ENCODE data around the gene RBPJ.

Gene RBPJ

GRCh38 chr4:26319467-26319948, 1.3 kb upstream of the RBPJ start:
- Histone ChIP-seq H3K4me3 (ENCODE audit: insufficient read depth, low read depth, low read length, poor library complexity, severe bottlenecking) (peak overlapping the region; percentile 90), H3K9me3 (ENCODE audit: control insufficient read depth, low read length) (no peaks in the 10 kb centered on the region), H3K27ac (ENCODE audit: insufficient read depth, low read length, poor library complexity, severe bottlenecking) (peak overlapping the region; percentile 97), H3K36me3 (ENCODE audit: control insufficient read depth, insufficient read depth, low read length) (no peaks in the 10 kb centered on the region), H3K4me1 (ENCODE audit: control insufficient read depth, insufficient read depth, low read length, poor library complexity, severe bottlenecking) (peaks cover 17% of the 10 kb centered on the region), H3K27me3 (replicated peaks; ENCODE audit: control insufficient read depth, insufficient read depth, low read length, poor library complexity, severe bottlenecking) (no peaks in the 10 kb centered on the region)
- DNase-seq, result peak; percentile 95 to 98 (median 95)

- Histone ChIP-seq H3K4me3 (ENCODE audit: insufficient read depth, low read depth, low read length, poor library complexity, severe bottlenecking) (peak overlapping the region; percentile 90), H3K27me3 (replicated peaks; ENCODE audit: control insufficient read depth, insufficient read depth, low read length, poor library complexity, severe bottlenecking) (no peaks in the 10 kb centered on the region), H3K9me3 (ENCODE audit: control insufficient read depth, low read length) (no peaks in the 10 kb centered on the region), H3K36me3 (ENCODE audit: control insufficient read depth, insufficient read depth, low read length) (no peaks in the 10 kb centered on the region), H3K4me1 (ENCODE audit: control insufficient read depth, insufficient read depth, low read length, poor library complexity, severe bottlenecking) (peaks cover 17% of the 10 kb centered on the region), H3K27ac (ENCODE audit: insufficient read depth, low read length, poor library complexity, severe bottlenecking) (peak overlapping the region; percentile 97)
- peak in 1 of 3 donors; percentile 19 for DNase-seq
Measured at GRCh38 chr4:26319949-26320537, 771 bp upstream of the RBPJ start.

- no peaks in the 10 kb centered on the region for H3K9me3 ChIP-seq (ENCODE audit: control insufficient read depth, low read length)
- H3K27ac ChIP-seq (ENCODE audit: insufficient read depth, low read length, poor library complexity, severe bottlenecking), result peak overlapping the region; percentile 78
- peak overlapping the region; percentile 90 for H3K4me3 ChIP-seq (ENCODE audit: insufficient read depth, low read depth, low read length, poor library complexity, severe bottlenecking)
- peaks cover 17% of the 10 kb centered on the region for H3K4me1 ChIP-seq (ENCODE audit: control insufficient read depth, insufficient read depth, low read length, poor library complexity, severe bottlenecking)
- DNase-seq, result peak in 1 of 3 donors; percentile 8
- no peaks in the 10 kb centered on the region for H3K27me3 ChIP-seq (replicated peaks; ENCODE audit: control insufficient read depth, insufficient read depth, low read length, poor library complexity, severe bottlenecking)
- H3K36me3 ChIP-seq (ENCODE audit: control insufficient read depth, insufficient read depth, low read length), result no peaks in the 10 kb centered on the region
Measured at GRCh38 chr4:26321373-26322221, 783 bp downstream of the RBPJ start.

- Histone ChIP-seq H3K9me3 (ENCODE audit: control insufficient read depth, low read length) (no peaks in the 10 kb centered on the region), H3K4me3 (ENCODE audit: insufficient read depth, low read depth, low read length, poor library complexity, severe bottlenecking) (peak overlapping the region; percentile 90), H3K27ac (ENCODE audit: insufficient read depth, low read length, poor library complexity, severe bottlenecking) (peak overlapping the region; percentile 78), H3K4me1 (ENCODE audit: control insufficient read depth, insufficient read depth, low read length, poor library complexity, severe bottlenecking) (peaks cover 17% of the 10 kb centered on the region), H3K36me3 (ENCODE audit: control insufficient read depth, insufficient read depth, low read length) (no peaks in the 10 kb centered on the region), H3K27me3 (replicated peaks; ENCODE audit: control insufficient read depth, insufficient read depth, low read length, poor library complexity, severe bottlenecking) (no peaks in the 10 kb centered on the region)
- no peak for DNase-seq
Measured at GRCh38 chr4:26322346-26322745, 1.5 kb downstream of the RBPJ start.

- no peaks in the 10 kb centered on the region for H3K36me3 ChIP-seq (ENCODE audit: control insufficient read depth, insufficient read depth, low read length)
- H3K27me3 ChIP-seq (replicated peaks; ENCODE audit: control insufficient read depth, insufficient read depth, low read length, poor library complexity, severe bottlenecking), result no peaks in the 10 kb centered on the region
- H3K4me3 ChIP-seq (ENCODE audit: insufficient read depth, low read depth, low read length, poor library complexity, severe bottlenecking), result no peak overlapping the region
- no peak overlapping the region for H3K27ac ChIP-seq (ENCODE audit: insufficient read depth, low read length, poor library complexity, severe bottlenecking)
- H3K9me3 ChIP-seq (ENCODE audit: control insufficient read depth, low read length), result no peaks in the 10 kb centered on the region
- H3K4me1 ChIP-seq (ENCODE audit: control insufficient read depth, insufficient read depth, low read length, poor library complexity, severe bottlenecking), result peaks cover 17% of the 10 kb centered on the region
- DNase-seq, result no peak
Measured at GRCh38 chr4:26323821-26324220, 3.0 kb downstream of the RBPJ start.

- DNase-seq, result no peak
- H3K4me3 ChIP-seq (ENCODE audit: insufficient read depth, low read depth, low read length, poor library complexity, severe bottlenecking), result no peak overlapping the region
Measured at GRCh38 chr4:26325191-26325590, 4.4 kb downstream of the RBPJ start.

GRCh38 chr4:26326791-26327190, 6.0 kb downstream of the RBPJ start:
- H3K27ac ChIP-seq (ENCODE audit: insufficient read depth, low read length, poor library complexity, severe bottlenecking), result no peak overlapping the region
- peaks cover 14% of the 10 kb centered on the region for H3K4me1 ChIP-seq (ENCODE audit: control insufficient read depth, insufficient read depth, low read length, poor library complexity, severe bottlenecking)
- H3K4me3 ChIP-seq (ENCODE audit: insufficient read depth, low read depth, low read length, poor library complexity, severe bottlenecking), result no peak overlapping the region
- no peak for DNase-seq
- H3K36me3 ChIP-seq (ENCODE audit: control insufficient read depth, insufficient read depth, low read length), result no peaks in the 10 kb centered on the region
- H3K27me3 ChIP-seq (replicated peaks; ENCODE audit: control insufficient read depth, insufficient read depth, low read length, poor library complexity, severe bottlenecking), result no peaks in the 10 kb centered on the region
- H3K9me3 ChIP-seq (ENCODE audit: control insufficient read depth, low read length), result no peaks in the 10 kb centered on the region

More at GRCh38 chr4:26325191-26325590, 4.4 kb downstream of the RBPJ start:
- peaks cover 10% of the 10 kb centered on the region for H3K4me1 ChIP-seq (ENCODE audit: control insufficient read depth, insufficient read depth, low read length, poor library complexity, severe bottlenecking)
- no peak overlapping the region for H3K27ac ChIP-seq (ENCODE audit: insufficient read depth, low read length, poor library complexity, severe bottlenecking)
- no peaks in the 10 kb centered on the region for H3K36me3 ChIP-seq (ENCODE audit: control insufficient read depth, insufficient read depth, low read length)
- H3K9me3 ChIP-seq (ENCODE audit: control insufficient read depth, low read length), result no peaks in the 10 kb centered on the region
- H3K27me3 ChIP-seq (replicated peaks; ENCODE audit: control insufficient read depth, insufficient read depth, low read length, poor library complexity, severe bottlenecking), result no peaks in the 10 kb centered on the region

- no peak overlapping the region for H3K27ac ChIP-seq (ENCODE audit: insufficient read depth, low read length, poor library complexity, severe bottlenecking)
- no peaks in the 10 kb centered on the region for H3K27me3 ChIP-seq (replicated peaks; ENCODE audit: control insufficient read depth, insufficient read depth, low read length, poor library complexity, severe bottlenecking)
- no peak overlapping the region for H3K4me3 ChIP-seq (ENCODE audit: insufficient read depth, low read depth, low read length, poor library complexity, severe bottlenecking)
- DNase-seq, result no peak
- H3K4me1 ChIP-seq (ENCODE audit: control insufficient read depth, insufficient read depth, low read length, poor library complexity, severe bottlenecking), result peaks cover 3% of the 10 kb centered on the region
- no peaks in the 10 kb centered on the region for H3K36me3 ChIP-seq (ENCODE audit: control insufficient read depth, insufficient read depth, low read length)
- no peaks in the 10 kb centered on the region for H3K9me3 ChIP-seq (ENCODE audit: control insufficient read depth, low read length)
Measured at GRCh38 chr4:26330186-26330787, 9.5 kb downstream of the RBPJ start.

- no peak for DNase-seq
- no peaks in the 10 kb centered on the region for H3K36me3 ChIP-seq (ENCODE audit: control insufficient read depth, insufficient read depth, low read length)
Measured at GRCh38 chr4:26330946-26331345, 10.1 kb downstream of the RBPJ start.

More at GRCh38 chr4:26330946-26331345, 10.1 kb downstream of the RBPJ start:
- no peak overlapping the region for H3K4me3 ChIP-seq (ENCODE audit: insufficient read depth, low read depth, low read length, poor library complexity, severe bottlenecking)
- no peak overlapping the region for H3K27ac ChIP-seq (ENCODE audit: insufficient read depth, low read length, poor library complexity, severe bottlenecking)
- H3K27me3 ChIP-seq (replicated peaks; ENCODE audit: control insufficient read depth, insufficient read depth, low read length, poor library complexity, severe bottlenecking), result no peaks in the 10 kb centered on the region
- H3K9me3 ChIP-seq (ENCODE audit: control insufficient read depth, low read length), result no peaks in the 10 kb centered on the region
- H3K4me1 ChIP-seq (ENCODE audit: control insufficient read depth, insufficient read depth, low read length, poor library complexity, severe bottlenecking), result peaks cover 3% of the 10 kb centered on the region
